Left hindlimb (tissue), 1 donor: ENCODE results near the gene BTBD9.

Experiments
- DNase-seq: peaks from one replicate; pipeline ENCODE4 v3.0.0-alpha.2; 2018

The BTBD9 gene

DNA sequence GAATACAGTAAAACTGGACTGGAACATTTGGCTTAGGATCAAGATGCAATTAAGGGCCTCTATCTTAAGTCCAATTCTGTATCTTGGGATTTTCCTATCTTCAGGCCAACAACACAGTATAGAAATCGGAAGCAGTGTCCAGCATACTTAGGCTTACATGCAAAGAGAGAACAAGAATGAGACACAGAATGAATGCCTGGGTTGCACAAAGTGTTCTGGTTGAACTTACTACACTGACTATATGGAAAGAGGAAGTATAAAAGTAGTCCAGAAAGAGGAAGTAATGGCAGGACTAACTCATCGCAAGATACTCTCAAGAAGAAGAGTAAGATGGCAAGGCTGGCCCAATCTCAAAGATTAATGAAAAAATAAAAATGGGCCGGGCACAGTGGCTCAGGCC lies 87.6 kb downstream of the BTBD9 start:
- no peak for DNase-seq

DNA sequence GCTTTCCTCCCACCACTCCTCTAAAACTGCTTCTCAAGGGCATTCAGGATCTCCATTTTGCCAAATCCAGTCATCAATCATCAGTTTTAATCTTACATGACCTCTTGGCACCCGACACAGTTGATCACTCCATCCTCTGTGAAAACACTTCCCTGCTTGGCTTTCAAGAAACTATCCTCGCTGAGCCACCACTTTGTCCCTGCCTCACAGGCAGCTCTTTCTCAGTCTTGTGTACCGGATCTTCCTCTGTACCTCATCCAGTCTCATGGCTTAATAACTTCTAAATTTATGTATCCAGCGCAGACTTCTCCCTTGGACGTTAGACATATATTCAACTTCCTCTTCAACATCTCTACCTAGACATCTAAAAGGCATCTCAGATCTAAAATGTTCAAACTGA lies 89.9 kb downstream of the BTBD9 start:
- DNase-seq: no peak

DNA sequence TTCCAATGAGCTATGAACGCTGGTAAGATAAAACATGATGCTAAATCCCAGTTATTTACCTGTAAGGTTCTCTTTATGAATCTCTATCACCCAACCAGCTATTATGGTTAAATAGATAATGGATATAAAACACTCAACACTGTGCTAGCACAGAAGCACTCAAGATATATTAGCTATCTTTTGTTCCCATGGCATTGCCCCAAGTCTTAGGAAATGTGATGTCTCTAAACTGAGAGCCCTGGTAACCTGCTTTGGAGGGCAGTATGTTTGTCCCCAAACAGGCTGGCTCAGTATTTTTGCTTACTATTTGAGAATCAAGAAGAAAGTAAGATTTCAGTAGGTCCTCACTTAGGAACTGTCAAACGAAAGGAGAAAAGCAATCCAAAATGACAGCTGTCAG lies 90.5 kb downstream of the BTBD9 start:
- DNase-seq: no peak

DNA sequence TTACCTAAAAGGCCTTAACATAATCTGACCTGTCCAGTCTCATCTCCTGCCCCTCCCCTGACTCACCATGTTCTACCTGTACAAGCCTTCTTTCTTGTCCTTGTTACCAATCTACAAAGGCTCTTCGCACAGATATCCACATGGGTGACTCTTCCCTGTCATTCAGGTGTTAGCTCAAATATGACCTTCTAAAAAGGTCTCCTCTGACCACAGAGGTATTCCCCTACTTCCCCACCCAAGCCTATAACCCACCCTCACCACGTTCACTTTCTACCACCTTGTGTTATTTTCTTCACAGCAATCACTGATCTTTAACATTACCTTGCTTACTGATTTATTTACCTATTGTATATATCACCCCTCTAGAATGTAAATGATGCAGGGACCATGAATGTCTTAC lies 96.7 kb downstream of the BTBD9 start:
- DNase-seq: no peak

DNA sequence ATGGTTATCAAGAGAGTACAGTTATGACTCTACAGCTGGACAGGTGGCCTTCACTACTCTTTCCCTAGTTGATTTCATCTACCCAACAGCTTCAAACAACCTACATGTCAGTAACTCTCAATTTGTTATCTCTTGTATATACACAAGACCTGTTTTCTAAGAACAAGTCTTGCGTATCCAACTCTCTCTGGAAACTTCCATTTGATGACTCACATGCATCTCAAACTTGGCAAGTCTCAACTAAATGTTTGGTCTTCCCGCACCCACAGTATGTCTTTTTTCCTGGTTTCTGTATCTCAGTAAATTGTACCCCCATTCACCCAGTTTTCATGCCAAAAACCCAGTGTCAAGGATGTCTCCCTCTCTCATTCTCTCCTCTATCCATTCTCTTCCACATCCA lies 97.7 kb downstream of the BTBD9 start:
- no peak for DNase-seq

DNA sequence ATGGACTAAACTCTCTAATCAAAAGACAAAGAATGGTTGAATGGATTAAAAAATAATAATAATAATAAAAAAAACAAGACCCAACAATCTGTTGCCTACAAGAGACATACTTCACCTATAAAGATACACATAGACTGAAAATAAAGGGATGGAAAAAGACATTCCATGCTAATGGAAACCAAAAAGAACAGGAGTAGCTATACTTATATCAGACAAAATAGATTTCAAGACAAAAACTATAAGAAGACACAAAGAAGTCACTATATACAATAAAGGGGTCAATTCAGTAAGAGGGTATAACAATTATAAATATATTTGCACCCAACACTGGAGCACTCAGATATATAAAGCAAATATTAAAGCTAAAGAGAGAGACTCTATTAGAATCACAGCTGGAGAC lies 106.7 kb downstream of the BTBD9 start:
- no peak for DNase-seq

DNA sequence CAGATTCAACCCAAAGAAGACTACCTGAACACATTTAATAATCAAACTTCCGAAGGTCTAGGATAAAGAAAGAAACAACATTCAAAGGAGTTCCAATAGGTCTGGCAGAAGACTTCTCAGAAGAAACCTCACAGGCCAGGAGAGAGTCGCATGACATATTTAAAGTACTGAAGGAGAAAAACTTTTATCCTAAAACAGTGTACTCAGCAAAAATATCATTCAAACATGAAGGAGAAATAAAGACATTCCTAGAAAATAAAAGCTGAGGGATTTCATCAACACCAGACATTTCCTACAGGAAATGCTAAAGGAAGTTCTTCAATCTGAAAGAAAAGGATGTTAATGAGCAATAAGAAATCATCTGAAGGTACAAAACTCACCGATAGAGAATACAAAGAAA lies 108.6 kb downstream of the BTBD9 start:
- DNase-seq: no peak

DNA sequence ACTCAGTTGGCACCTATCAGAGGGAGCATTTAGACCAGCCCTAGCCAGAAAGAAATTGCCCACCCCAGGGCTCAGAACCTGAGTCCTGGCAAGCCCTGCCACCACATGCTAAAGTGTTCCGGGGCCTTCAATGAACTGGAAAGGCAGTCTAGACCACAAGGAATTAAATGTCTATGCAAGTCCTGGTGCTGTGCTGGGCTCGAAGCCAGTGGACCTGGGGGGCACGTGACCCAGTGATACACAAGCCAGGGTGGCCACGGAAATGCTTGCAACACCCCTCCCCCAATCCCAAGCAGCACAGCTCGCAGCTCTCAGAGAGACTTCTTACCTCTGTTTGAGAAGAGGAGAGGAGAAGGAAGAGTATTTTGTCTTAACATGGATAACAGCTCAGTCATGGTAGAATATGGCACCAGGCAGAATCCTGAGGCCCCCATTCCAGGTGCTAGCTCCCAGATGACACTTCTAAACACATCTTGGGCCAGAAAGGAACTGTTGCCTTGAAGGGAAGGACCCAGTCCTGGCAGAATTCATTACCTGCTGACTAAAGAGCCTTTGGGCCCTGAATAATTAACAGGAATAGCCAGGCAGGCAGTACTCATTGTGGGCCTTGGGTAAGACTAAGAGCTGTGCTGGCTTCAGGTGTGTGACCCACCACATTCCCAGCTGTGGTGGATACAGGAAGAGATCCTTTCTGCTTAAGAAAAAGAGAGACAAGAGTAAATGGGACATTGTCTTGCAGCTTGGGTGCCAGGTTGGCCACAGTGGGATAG lies 111.3 kb downstream of the BTBD9 start:
- no peak for DNase-seq

DNA sequence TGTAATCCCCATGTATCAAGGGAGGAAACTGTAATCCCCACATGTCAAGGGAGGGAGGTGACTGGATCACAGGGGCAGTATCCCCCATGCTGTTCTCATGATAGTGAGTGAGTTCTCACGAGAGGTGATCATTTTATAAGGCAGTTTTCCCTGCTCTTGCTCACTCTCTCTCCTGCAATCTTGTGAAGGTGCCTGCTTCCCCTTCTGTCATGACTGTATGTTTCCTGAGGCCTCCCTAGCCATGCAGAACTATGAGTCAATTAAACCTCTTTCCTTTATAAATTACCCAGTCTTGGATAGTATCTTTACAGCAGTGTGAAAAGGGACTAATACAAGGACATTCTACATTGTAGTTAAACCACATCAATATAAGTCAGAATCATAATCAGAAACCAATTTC lies 112.4 kb downstream of the BTBD9 start:
- no peak for DNase-seq

DNA sequence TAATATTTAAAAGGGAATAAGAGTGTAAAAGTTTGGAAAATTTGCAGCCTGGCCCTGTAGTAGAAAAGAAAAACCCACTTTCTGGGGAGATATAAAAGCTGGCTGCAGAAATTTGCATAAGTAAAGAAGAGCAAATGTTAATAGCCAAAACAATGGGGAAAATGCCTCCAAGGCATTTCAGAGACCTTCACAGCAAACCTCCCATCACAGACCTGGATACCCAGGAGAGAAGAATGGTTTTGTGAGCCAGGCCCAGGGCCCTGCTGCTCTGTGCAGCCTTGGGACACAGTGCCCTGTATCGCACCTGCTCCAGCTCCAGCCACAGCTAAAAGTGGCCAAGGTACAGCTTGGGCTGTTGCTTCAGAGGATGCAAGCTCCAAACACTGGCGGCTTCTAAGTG lies 113.8 kb downstream of the BTBD9 start:
- DNase-seq: no peak

DNA sequence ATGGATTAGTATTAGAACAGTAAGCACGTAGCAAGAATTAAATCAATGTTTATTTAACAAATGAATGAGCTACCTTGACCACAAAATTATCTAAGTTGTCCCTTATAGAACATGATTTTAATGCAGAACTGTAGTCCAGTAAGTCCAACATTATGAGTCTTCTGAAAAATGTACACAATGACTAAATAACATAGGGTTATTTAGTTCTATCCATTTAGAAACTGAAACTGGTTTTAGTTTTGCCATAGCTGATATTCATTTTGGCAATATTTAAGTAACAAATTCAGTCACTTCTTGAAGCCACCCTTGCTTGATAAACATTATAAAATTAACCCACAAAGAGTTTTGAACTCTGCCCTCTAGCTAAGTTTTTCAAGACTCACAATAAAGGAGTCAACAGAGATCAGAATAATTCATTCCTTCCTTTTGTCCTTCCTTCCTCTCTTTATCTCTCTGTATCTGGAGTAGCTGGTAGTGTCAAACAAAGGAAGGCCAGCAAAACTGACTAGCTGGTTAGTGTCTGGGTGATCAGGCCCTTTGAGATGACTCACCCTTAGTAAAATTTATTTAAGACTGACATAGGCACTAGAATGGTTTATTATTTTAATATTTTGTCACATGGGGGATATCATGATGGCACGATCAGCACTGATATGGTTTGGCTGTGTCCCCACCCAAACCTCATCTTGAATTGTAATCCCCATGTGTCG lies 115.1 kb downstream of the BTBD9 start:
- no peak for DNase-seq

DNA sequence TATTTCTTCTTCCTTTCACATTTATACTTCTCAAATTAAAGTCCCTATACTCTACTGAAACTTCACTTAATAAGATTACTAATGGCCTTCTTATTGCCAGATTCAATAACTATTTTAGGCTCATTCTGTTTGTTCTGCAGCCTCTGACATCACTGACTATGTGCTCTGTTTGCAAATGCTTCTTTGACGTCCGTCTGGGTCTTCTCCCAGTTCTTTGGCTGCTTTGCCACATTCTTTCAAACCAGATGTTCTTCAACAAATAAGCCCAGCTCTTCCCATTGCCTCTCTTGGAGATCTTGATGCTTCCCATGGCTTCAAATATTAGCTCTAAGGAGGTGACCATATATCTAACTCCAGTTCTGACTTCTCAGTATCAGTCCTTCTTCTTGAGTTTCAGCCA lies 117.4 kb downstream of the BTBD9 start:
- DNase-seq: no peak

DNA sequence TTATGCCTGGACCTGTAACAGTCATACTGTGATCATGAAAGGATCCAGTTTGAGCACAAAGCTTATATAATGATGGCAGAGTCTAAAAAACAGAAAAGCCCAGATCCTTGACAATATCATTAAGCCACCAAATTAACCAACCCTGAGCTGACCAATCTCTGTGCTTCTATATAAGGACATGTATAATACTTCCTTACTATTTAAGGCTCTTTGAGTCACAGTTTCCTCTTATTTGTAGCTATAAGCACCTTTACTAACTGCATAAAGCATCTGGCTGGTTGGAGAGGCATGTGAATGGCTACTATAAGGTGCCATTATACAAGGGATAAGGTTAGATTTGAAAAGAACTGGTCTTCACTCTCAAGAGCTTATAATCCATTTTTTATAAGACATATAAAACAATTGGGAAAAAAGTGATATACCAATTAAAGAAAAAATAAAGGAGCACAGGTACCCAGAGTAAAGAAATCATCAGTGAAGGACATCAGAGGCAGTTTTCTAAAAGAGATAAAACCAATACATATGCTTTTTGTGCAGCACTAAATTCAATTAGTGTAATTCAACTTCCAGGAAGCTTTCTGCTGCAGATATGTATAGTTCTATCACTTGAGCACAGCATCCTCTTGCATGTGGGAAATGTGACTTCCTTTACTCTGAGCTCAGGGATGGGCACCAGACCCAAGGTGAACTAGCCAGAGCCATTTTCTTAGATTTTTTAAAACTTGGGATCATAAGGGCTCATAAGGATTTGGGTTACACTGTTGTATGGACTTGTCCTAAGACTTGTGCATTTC lies 121.0 kb downstream of the BTBD9 start:
- no peak for DNase-seq

DNA sequence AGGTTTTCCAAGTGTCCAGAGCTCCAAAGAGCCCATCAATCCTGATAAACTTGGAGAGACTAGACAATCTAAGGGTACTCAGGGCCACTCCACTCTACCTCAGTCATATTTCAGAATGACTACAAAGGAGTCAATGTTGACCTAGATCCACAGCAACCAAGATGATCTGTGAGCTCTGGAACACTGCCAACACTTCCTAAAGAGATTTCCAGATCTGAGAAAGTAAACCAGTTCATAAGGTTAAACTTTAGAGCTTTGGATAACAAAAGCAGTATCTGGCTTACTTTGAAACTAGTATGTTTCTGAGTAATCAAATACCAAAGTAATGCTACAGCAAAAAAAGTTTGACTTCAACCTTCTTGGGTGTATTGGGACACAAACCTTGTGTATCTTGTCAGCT lies 122.7 kb downstream of the BTBD9 start:
- no peak for DNase-seq

DNA sequence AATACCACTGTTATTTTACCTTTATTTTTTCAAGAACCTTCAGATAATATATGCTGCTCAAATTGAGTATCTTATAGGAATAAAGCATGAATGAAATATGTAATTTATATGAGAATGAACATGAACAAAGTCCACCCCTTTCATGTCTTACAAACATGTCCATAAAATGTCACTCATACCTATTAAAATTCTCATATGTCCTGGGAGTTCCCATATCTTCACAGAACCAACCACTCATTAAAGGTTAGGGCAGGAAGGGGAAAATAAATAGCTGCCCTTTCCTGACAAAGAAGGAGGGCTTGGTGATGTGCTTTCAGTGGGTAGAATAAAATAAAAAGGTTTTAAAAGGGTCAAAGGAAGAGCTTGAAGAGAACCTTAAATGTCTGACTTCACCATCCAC lies 125.3 kb downstream of the BTBD9 start:
- no peak for DNase-seq

DNA sequence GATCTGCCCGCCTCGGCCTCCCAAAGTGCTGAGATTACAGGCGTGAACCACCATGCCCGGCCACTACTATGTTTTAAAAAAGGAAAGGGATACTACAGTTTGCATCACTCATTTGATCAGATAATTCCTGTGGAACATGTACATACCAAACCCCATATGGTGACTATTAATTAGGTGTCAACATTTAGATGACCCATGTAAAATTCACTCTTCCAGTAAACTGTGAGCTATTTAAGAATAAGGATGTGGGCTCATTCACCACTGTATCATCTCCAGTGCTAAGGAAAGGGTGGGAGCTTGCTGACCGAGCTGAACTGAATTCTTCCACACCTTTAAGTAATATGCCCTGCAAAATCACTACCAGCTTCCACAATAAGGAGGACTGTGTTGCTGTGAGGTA lies 127.5 kb downstream of the BTBD9 start:
- DNase-seq: no peak

DNA sequence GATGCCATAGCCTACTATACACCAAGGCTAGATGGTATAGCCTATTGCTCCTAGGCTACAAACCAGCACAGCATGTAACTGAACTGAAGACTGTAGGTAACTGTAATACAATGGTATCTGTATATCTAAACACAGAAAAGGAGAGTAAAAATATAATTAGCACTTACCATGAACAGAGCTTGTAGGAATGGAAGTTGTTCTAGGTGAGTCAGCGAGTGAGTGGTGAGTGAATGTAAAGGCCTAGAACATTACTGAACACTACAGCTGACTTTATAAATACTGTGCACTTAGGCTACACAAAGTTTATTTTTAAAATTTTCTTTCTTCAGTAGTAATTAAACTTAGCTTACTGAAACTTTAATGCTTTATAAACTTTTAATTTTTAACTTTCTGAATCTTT lies 129.5 kb downstream of the BTBD9 start:
- DNase-seq: no peak

DNA sequence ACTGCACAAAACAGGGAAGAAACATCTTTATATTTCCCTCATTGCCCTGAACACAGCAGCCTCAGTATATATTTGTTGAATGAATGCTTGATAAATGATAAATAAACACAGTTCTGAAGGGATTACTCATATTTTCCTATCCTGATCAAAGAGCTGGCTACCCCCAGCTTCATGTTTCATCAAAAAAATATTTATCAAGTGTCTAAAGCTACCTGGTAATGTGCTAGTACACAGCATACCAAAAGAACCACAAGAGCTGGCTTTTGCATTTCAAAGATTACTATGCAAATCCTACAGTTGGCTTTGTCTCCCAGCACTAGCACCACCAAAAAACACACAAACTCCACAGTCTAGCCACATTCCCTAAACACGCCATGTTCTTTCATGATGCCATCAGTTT lies 130.0 kb downstream of the BTBD9 start:
- DNase-seq: no peak

DNA sequence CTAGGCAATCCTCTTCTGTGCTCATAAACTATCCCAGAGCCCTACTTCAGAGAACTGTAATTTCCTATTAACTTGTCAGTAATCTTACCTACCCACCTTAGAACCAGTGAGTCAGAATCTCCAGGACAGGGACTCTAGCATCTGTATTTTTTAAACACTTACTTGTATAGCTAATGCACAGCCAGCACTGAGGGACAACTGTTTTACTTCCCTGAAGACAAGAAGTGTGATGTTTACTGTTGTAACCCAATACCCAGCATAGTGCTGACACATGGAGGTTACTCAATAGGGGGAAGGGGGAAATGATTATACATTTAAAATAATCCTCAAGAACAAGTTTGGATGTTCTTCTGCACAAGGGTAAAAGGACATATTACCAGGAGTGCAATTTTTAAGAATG lies 130.8 kb downstream of the BTBD9 start:
- no peak for DNase-seq

DNA sequence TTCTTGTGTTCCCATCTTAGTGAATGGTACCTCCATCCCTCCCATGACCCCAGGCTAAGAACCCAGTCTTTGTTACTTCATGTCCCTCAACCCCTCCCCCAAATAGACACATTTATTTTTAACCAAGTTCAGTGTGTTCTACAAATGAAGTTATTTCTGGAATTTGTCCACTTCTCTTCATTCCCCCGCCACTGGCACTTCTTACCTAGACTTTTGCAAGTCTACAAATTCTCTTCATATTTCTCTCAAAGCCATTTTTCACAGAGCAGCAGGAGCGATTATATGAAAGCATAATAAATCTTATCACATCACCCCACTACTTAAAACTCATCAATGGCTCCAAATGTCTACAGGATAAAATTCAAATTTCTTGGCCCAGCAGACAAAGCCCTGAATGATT lies 131.4 kb downstream of the BTBD9 start:
- DNase-seq: no peak

DNA sequence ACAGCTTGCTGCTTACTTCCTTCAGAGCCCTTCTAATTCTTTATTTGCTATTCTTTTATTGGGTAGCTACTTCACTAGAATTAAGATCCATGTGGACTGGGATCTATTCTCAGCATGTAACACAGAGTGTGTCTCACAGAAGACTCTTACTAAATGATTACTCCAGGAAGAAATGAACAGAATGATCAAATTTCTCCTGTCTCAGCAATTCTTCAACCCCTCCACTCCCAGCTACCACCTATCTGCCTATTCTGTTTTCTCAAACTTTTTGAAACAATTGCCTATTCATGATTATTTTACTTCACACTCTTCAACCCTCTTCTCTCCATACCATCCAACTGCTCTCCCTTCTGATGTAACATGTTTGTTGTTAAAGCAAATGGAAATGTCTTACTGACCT lies 132.6 kb downstream of the BTBD9 start:
- no peak for DNase-seq

DNA sequence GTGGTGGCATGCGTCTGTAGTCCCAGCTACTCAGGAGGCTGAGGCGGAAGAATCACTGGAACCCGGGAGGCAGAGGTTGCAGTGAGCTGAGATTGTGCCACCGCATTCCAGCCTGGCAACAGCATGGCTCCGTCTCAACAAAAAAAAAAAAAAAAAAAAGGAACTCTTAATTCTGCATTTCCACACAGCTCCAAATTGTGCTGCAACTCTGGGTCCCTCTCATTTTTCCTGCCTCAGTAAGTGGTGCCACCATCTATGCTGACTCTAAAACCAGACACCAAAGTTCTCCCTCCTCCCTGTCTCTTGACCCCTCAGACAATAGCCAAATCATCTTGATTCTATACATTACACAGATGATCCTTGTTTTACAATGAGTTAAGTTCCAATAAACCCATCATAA lies 133.9 kb downstream of the BTBD9 start:
- no peak for DNase-seq

DNA sequence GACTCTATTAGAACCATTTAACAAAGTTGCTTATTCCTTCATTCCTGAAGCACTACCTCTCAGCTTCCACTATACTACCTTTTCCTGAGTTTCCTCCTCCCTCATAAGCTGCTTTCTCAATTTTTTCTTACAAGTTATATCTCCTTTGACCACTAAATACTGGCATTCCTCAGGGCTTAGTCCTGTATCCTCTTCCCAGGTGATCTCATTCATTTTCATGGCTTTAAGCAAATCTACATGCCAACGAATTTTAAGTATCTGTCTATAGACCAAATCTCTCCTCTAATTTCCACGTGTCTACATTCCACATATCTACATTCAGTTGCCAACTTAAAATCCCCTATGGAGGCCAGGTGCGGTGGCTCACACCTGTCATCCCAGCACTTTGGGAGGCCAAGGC lies 134.7 kb downstream of the BTBD9 start:
- no peak for DNase-seq
